ENCODE data around the gene NF2. TPM values are rescaled to one million over a fixed set of nuclear protein-coding genes. Genes with fewer than 3 reads are reported as not detected.

Gene NF2
- total RNA-seq, 2 donors from 2014 or later: 28.5 to 59.9 TPM

GRCh38 chr22:29703569-29704195 is 100.2 kb downstream of the NF2 start:
- ATAC-seq (replicated peaks): no peak
- H3K4me1 Mint-ChIP-seq: no peaks in the 10 kb centered on the region
- H3K27ac Mint-ChIP-seq: no peak overlapping the region
- H3K9me3 Mint-ChIP-seq: no peaks in the 10 kb centered on the region
- peaks cover 7% of the 10 kb centered on the region for H3K27me3 Mint-ChIP-seq
- H3K4me3 Mint-ChIP-seq: no peak overlapping the region
- peaks cover 4% of the 10 kb centered on the region for H3K36me3 Mint-ChIP-seq (ENCODE audit: low read depth)

GRCh38 chr22:29704528-29705285 is 101.3 kb downstream of the NF2 start:
- no peak for ATAC-seq (replicated peaks)
- H3K36me3 Mint-ChIP-seq (ENCODE audit: low read depth): no peaks in the 10 kb centered on the region
- H3K4me3 Mint-ChIP-seq: no peak overlapping the region
- no peaks in the 10 kb centered on the region for H3K9me3 Mint-ChIP-seq
- H3K27me3 Mint-ChIP-seq: peaks cover 7% of the 10 kb centered on the region
- no peaks in the 10 kb centered on the region for H3K4me1 Mint-ChIP-seq
- no peak overlapping the region for H3K27ac Mint-ChIP-seq

GRCh38 chr22:29705651-29706050 is 102.2 kb downstream of the NF2 start:
- no peak for ATAC-seq (replicated peaks)
- no peaks in the 10 kb centered on the region for H3K36me3 Mint-ChIP-seq (ENCODE audit: low read depth)
- H3K9me3 Mint-ChIP-seq: no peaks in the 10 kb centered on the region
- H3K4me3 Mint-ChIP-seq: no peak overlapping the region
- H3K4me1 Mint-ChIP-seq: no peaks in the 10 kb centered on the region
- peaks cover 7% of the 10 kb centered on the region for H3K27me3 Mint-ChIP-seq
- H3K27ac Mint-ChIP-seq: no peak overlapping the region

- Mint-ChIP-seq H3K27me3 (peaks cover 7% of the 10 kb centered on the region), H3K27ac (no peak overlapping the region), H3K4me3 (no peak overlapping the region), H3K4me1 (no peaks in the 10 kb centered on the region), H3K36me3 (ENCODE audit: low read depth) (no peaks in the 10 kb centered on the region), H3K9me3 (no peaks in the 10 kb centered on the region)
- ATAC-seq (replicated peaks): no peak
Observed at GRCh38 chr22:29706486-29706885, 103.1 kb downstream of the NF2 start.

GRCh38 chr22:29707010-29707409 is 103.6 kb downstream of the NF2 start:
- Mint-ChIP-seq H3K9me3 (no peaks in the 10 kb centered on the region), H3K36me3 (ENCODE audit: low read depth) (no peaks in the 10 kb centered on the region), H3K27ac (no peak overlapping the region), H3K4me3 (no peak overlapping the region), H3K4me1 (no peaks in the 10 kb centered on the region), H3K27me3 (peaks cover 9% of the 10 kb centered on the region)
- no peak for ATAC-seq (replicated peaks)

GRCh38 chr22:29707471-29707870 is 104.0 kb downstream of the NF2 start:
- H3K27ac Mint-ChIP-seq: no peak overlapping the region
- ATAC-seq (replicated peaks): no peak
- no peaks in the 10 kb centered on the region for H3K36me3 Mint-ChIP-seq (ENCODE audit: low read depth)
- no peaks in the 10 kb centered on the region for H3K9me3 Mint-ChIP-seq
- H3K27me3 Mint-ChIP-seq: peaks cover 12% of the 10 kb centered on the region
- H3K4me3 Mint-ChIP-seq: no peak overlapping the region
- no peaks in the 10 kb centered on the region for H3K4me1 Mint-ChIP-seq

GRCh38 chr22:29710193-29710592 is 106.8 kb downstream of the NF2 start:
- no peaks in the 10 kb centered on the region for H3K4me1 Mint-ChIP-seq
- H3K27ac Mint-ChIP-seq: no peak overlapping the region
- ATAC-seq (replicated peaks): no peak
- peaks cover 9% of the 10 kb centered on the region for H3K27me3 Mint-ChIP-seq
- no peaks in the 10 kb centered on the region for H3K36me3 Mint-ChIP-seq (ENCODE audit: low read depth)
- no peak overlapping the region for H3K4me3 Mint-ChIP-seq
- no peaks in the 10 kb centered on the region for H3K9me3 Mint-ChIP-seq

GRCh38 chr22:29710922-29711593 is 107.6 kb downstream of the NF2 start:
- H3K27ac Mint-ChIP-seq: no peak overlapping the region
- no peaks in the 10 kb centered on the region for H3K9me3 Mint-ChIP-seq
- no peak for ATAC-seq (replicated peaks)
- no peaks in the 10 kb centered on the region for H3K36me3 Mint-ChIP-seq (ENCODE audit: low read depth)
- no peak overlapping the region for H3K4me3 Mint-ChIP-seq
- H3K4me1 Mint-ChIP-seq: no peaks in the 10 kb centered on the region
- H3K27me3 Mint-ChIP-seq: peaks cover 9% of the 10 kb centered on the region

- H3K4me1 Mint-ChIP-seq: no peaks in the 10 kb centered on the region
- no peak for ATAC-seq (replicated peaks)
- no peak overlapping the region for H3K4me3 Mint-ChIP-seq
- H3K27ac Mint-ChIP-seq: no peak overlapping the region
- no peaks in the 10 kb centered on the region for H3K9me3 Mint-ChIP-seq
- peaks cover 15% of the 10 kb centered on the region for H3K27me3 Mint-ChIP-seq
- H3K36me3 Mint-ChIP-seq (ENCODE audit: low read depth): no peaks in the 10 kb centered on the region
Observed at GRCh38 chr22:29712119-29712518, 108.7 kb downstream of the NF2 start.

GRCh38 chr22:29713156-29713727 is 109.8 kb downstream of the NF2 start:
- no peak for ATAC-seq (replicated peaks)
- H3K4me3 Mint-ChIP-seq: no peak overlapping the region
- H3K27ac Mint-ChIP-seq: no peak overlapping the region
- H3K36me3 Mint-ChIP-seq (ENCODE audit: low read depth): no peaks in the 10 kb centered on the region
- H3K9me3 Mint-ChIP-seq: no peaks in the 10 kb centered on the region
- H3K4me1 Mint-ChIP-seq: no peaks in the 10 kb centered on the region
- H3K27me3 Mint-ChIP-seq: peaks cover 16% of the 10 kb centered on the region

GRCh38 chr22:29715240-29715639 is 111.8 kb downstream of the NF2 start:
- Mint-ChIP-seq H3K9me3 (no peaks in the 10 kb centered on the region), H3K27me3 (peaks cover 30% of the 10 kb centered on the region), H3K4me1 (no peaks in the 10 kb centered on the region), H3K4me3 (no peak overlapping the region), H3K27ac (no peak overlapping the region), H3K36me3 (ENCODE audit: low read depth) (no peaks in the 10 kb centered on the region)
- ATAC-seq (replicated peaks): no peak

GRCh38 chr22:29715705-29716104 is 112.3 kb downstream of the NF2 start:
- no peak overlapping the region for H3K4me3 Mint-ChIP-seq
- H3K27ac Mint-ChIP-seq: no peak overlapping the region
- no peak for ATAC-seq (replicated peaks)
- H3K4me1 Mint-ChIP-seq: no peaks in the 10 kb centered on the region
- H3K9me3 Mint-ChIP-seq: no peaks in the 10 kb centered on the region
- H3K27me3 Mint-ChIP-seq: peaks cover 30% of the 10 kb centered on the region
- H3K36me3 Mint-ChIP-seq (ENCODE audit: low read depth): no peaks in the 10 kb centered on the region

- peak; percentile 30 for ATAC-seq (replicated peaks)
- H3K27ac Mint-ChIP-seq: no peak overlapping the region
- H3K9me3 Mint-ChIP-seq: no peaks in the 10 kb centered on the region
- H3K4me1 Mint-ChIP-seq: no peaks in the 10 kb centered on the region
- H3K36me3 Mint-ChIP-seq (ENCODE audit: low read depth): no peaks in the 10 kb centered on the region
- H3K4me3 Mint-ChIP-seq: no peak overlapping the region
- H3K27me3 Mint-ChIP-seq: peaks cover 35% of the 10 kb centered on the region
Observed at GRCh38 chr22:29716814-29717545, 113.5 kb downstream of the NF2 start.

- H3K4me3 Mint-ChIP-seq: no peak overlapping the region
- peaks cover 32% of the 10 kb centered on the region for H3K27me3 Mint-ChIP-seq
- H3K36me3 Mint-ChIP-seq (ENCODE audit: low read depth): no peaks in the 10 kb centered on the region
- no peaks in the 10 kb centered on the region for H3K9me3 Mint-ChIP-seq
- H3K27ac Mint-ChIP-seq: no peak overlapping the region
- no peaks in the 10 kb centered on the region for H3K4me1 Mint-ChIP-seq
- no peak for ATAC-seq (replicated peaks)
Observed at GRCh38 chr22:29717789-29718188, 114.4 kb downstream of the NF2 start.
